Measurements from ENCODE around the gene PIGT. TPM values are rescaled to one million over a fixed set of nuclear protein-coding genes. Genes with fewer than 3 reads are reported as not detected.

The PIGT gene
- total and polyA plus RNA-seq, 2 donors (not counting 1 experiment from before 2014, with no cell fraction given): 25.8 to 53.9 TPM

DNA sequence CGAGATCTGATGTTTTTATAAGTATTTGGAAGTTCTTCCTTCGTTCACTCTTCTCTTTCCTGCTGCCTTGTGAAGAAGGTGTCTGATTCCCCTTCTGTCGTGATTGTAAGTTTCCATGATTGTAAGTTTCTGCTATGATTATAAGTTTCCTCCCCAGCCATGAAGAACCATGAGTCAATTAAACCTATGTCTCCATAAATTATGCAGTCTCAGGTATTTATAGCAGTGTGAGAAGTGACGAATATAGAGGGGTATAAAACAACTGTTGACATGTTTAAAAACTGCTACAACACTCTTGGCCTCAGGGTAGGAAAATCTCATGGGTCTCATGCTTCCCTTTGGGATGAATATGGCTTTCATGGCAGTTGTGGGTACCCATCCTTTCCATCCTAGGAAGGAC, 47.8 kb downstream of the PIGT start:
- TF ChIP-seq, protein P1, sequence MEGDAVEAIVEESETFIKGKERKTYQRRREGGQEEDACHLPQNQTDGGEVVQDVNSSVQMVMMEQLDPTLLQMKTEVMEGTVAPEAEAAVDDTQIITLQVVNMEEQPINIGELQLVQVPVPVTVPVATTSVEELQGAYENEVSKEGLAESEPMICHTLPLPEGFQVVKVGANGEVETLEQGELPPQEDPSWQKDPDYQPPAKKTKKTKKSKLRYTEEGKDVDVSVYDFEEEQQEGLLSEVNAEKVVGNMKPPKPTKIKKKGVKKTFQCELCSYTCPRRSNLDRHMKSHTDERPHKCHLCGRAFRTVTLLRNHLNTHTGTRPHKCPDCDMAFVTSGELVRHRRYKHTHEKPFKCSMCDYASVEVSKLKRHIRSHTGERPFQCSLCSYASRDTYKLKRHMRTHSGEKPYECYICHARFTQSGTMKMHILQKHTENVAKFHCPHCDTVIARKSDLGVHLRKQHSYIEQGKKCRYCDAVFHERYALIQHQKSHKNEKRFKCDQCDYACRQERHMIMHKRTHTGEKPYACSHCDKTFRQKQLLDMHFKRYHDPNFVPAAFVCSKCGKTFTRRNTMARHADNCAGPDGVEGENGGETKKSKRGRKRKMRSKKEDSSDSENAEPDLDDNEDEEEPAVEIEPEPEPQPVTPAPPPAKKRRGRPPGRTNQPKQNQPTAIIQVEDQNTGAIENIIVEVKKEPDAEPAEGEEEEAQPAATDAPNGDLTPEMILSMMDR (conservative IDR thresholded peaks at IDR 0.05 in 1 of 2, IDR thresholded peaks at IDR 0.05 in 1 of 2; ENCODE audit: low read depth in 1 of 2, low read length in 2 of 2): no peak
- TF ChIP-seq EZH2 (IDR thresholded peaks at IDR 0.05; ENCODE audit: low read length, missing control alignments): no peak
- H3K27me3 ChIP-seq (ENCODE audit: control insufficient read depth, insufficient read depth, low read length): peaks cover 9% of the 10 kb centered on the region
- no peaks in the 10 kb centered on the region for H3K4me1 ChIP-seq (ENCODE audit: control insufficient read depth, extremely low read depth, insufficient read depth, low read length)
- no peaks in the 10 kb centered on the region for H4K20me1 ChIP-seq (ENCODE audit: control insufficient read depth, extremely low read depth, insufficient read depth, low read length)
- no peak overlapping the region for H3K4me2 ChIP-seq (ENCODE audit: extremely low read depth, insufficient read depth, low read length)
- no peak overlapping the region for H3K4me3 ChIP-seq (replicated peaks in 1 of 4; ENCODE audit: control extremely low read depth in 1 of 4, insufficient read depth in 1 of 4, low read depth in 3 of 4, low read length in 4 of 4)
- no peak for DNase-seq (ENCODE audit: low read depth in 2 of 2)
- H3K79me2 ChIP-seq (ENCODE audit: control insufficient read depth, insufficient read depth, low read length): no peaks in the 10 kb centered on the region
- no peaks in the 10 kb centered on the region for H3K9me3 ChIP-seq (ENCODE audit: control insufficient read depth, insufficient read depth, low read depth, low read length)
- no peaks in the 10 kb centered on the region for H3K36me3 ChIP-seq (ENCODE audit: control insufficient read depth, insufficient read depth, low read length)
- H3K27ac ChIP-seq (ENCODE audit: insufficient read depth, low read length): no peak overlapping the region
- no peak overlapping the region for H2AFZ ChIP-seq (ENCODE audit: low read length)
- H3K9ac ChIP-seq (ENCODE audit: insufficient read depth, low read length): no peak overlapping the region

DNA sequence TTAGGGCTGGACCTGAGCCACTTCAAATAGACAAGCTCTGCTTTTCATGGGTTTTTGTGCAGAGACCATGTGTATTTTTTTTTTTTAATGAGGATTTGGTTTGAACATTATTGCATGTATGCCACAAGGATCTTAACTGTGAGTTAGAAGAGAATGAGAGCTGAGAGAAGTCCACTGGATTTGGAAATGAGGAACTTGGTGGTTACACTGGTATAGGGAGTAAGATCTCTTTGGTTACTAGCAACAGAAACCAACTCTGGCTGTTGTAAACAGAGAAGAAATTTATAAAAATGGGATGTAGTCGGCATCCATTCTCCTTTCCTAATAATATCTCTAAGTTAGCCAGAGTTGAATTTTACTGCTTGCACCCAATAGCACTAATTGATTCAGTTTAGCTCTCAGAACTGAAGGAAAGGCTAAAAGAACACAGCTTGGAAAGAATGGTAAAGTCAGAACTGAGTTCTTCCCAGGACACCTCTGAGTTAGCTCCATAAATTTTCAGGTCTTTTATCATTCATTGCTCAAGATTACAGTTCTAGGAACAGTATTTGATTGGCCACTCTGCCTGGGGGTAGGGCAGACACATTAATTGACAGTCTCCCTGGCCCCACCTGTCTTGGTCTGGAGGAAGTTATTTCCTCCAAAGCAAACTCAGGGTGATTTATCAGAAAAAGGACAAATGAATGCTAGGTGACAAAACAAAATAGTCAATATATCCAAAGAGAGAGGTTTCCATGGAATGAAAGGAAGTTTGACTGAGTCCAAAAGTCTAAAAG, 49.7 kb downstream of the PIGT start:
- Histone ChIP-seq H2AFZ (ENCODE audit: low read length) (no peak overlapping the region), H3K4me1 (ENCODE audit: control insufficient read depth, extremely low read depth, insufficient read depth, low read length) (no peaks in the 10 kb centered on the region), H3K27ac (ENCODE audit: insufficient read depth, low read length) (no peak overlapping the region), H3K9me3 (ENCODE audit: control insufficient read depth, insufficient read depth, low read depth, low read length) (no peaks in the 10 kb centered on the region), H3K79me2 (ENCODE audit: control insufficient read depth, insufficient read depth, low read length) (no peaks in the 10 kb centered on the region), H3K4me2 (ENCODE audit: extremely low read depth, insufficient read depth, low read length) (no peak overlapping the region), H3K27me3 (ENCODE audit: control insufficient read depth, insufficient read depth, low read length) (peaks cover 24% of the 10 kb centered on the region), H4K20me1 (ENCODE audit: control insufficient read depth, extremely low read depth, insufficient read depth, low read length) (no peaks in the 10 kb centered on the region), H3K4me3 (replicated peaks in 1 of 4; ENCODE audit: control extremely low read depth in 1 of 4, insufficient read depth in 1 of 4, low read depth in 3 of 4, low read length in 4 of 4) (no peak overlapping the region), H3K36me3 (ENCODE audit: control insufficient read depth, insufficient read depth, low read length) (no peaks in the 10 kb centered on the region), H3K9ac (ENCODE audit: insufficient read depth, low read length) (no peak overlapping the region)
- TF ChIP-seq EZH2 (IDR thresholded peaks at IDR 0.05; ENCODE audit: low read length, missing control alignments): no peak
- TF ChIP-seq, protein P1 (conservative IDR thresholded peaks at IDR 0.05 in 1 of 2, IDR thresholded peaks at IDR 0.05 in 1 of 2; ENCODE audit: low read depth in 1 of 2, low read length in 2 of 2): no peak
- no peak for DNase-seq (ENCODE audit: low read depth in 2 of 2)

DNA sequence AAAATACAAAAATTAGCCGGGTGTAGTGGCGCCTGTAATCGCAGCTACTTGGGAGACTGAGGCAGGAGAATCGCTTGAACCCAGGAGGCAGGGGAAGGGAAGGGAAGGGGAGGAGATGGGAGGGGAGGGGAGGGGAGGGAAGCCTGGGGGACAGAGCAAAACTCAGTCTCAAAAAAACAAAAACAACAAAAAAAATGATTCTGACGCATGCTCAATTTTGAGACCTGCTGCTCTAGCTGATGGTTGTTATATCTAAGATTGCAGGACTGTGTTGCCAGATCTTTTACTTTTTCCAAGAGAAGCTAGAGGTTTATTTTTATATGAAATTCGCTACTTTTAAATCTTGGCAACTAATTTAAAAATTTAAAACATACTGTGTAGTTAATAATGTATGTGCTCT, 51.2 kb downstream of the PIGT start:
- Histone ChIP-seq H3K36me3 (ENCODE audit: control insufficient read depth, insufficient read depth, low read length) (no peaks in the 10 kb centered on the region), H3K4me3 (replicated peaks in 1 of 4; ENCODE audit: control extremely low read depth in 1 of 4, insufficient read depth in 1 of 4, low read depth in 3 of 4, low read length in 4 of 4) (no peak overlapping the region), H3K9me3 (ENCODE audit: control insufficient read depth, insufficient read depth, low read depth, low read length) (no peaks in the 10 kb centered on the region), H3K4me2 (ENCODE audit: extremely low read depth, insufficient read depth, low read length) (no peak overlapping the region), H3K79me2 (ENCODE audit: control insufficient read depth, insufficient read depth, low read length) (no peaks in the 10 kb centered on the region), H3K27me3 (ENCODE audit: control insufficient read depth, insufficient read depth, low read length) (peaks cover 35% of the 10 kb centered on the region), H4K20me1 (ENCODE audit: control insufficient read depth, extremely low read depth, insufficient read depth, low read length) (no peaks in the 10 kb centered on the region), H3K27ac (ENCODE audit: insufficient read depth, low read length) (no peak overlapping the region), H2AFZ (ENCODE audit: low read length) (no peak overlapping the region), H3K9ac (ENCODE audit: insufficient read depth, low read length) (no peak overlapping the region), H3K4me1 (ENCODE audit: control insufficient read depth, extremely low read depth, insufficient read depth, low read length) (no peaks in the 10 kb centered on the region)
- no peak for TF ChIP-seq EZH2 (IDR thresholded peaks at IDR 0.05; ENCODE audit: low read length, missing control alignments)
- TF ChIP-seq, protein P1 (conservative IDR thresholded peaks at IDR 0.05 in 1 of 2, IDR thresholded peaks at IDR 0.05 in 1 of 2; ENCODE audit: low read depth in 1 of 2, low read length in 2 of 2): no peak
- no peak for DNase-seq (ENCODE audit: low read depth in 2 of 2)

Measured in fibroblast of lung (primary cell).